Measurements from ENCODE around the gene SLCO3A1.

Gene SLCO3A1

DNA sequence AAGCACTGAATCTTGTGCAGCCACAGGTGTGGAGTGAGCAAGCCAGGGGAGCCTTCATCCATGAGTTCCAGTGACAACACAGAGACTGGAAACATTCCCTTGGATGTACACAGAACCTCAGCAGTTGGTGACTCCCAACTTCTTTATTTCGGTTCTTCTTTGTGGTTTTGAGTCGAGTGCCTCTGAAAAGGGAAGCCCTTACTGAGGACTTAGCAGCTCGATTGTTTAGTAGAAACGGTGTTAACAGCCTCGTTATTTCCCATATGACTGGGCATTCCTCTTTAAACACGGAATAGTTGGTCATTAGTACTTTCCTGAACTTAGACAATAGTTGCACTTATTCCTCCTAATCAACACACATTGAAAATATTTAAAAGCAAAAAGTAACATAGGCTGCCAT, 7.7 kb downstream of the SLCO3A1 start:
- DNase-seq (ENCODE audit: low spot score): no peak

DNA sequence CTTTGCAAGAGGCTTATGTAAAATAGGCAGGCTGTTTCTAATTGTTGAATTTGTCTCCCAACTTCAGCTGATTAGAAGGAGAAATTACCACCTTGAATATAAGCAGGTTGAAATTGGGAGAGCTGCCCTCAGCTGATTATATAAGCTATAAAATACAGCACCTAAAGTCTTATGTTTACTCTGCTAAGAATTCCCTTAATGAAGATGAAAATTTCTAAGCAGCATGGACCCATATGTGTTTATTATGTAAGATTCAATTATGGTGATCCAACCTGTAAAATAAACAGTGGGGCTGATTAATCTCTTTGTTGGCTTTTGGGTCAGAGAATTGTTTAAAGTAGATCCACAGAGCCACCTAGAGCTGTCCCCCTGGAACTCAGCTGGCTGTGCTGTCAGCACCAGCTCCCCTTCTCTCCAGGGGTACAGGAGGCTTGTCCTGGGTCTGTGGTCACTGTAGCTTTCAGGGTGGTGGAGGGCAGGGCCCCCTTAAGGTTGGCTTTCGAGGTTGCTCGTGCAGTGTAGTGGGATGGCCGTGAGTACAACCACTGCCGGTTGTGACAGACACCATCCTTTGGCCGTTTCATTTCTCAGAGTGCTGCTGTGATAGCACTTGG, 9.5 kb downstream of the SLCO3A1 start:
- no peak for DNase-seq (ENCODE audit: low spot score)

DNA sequence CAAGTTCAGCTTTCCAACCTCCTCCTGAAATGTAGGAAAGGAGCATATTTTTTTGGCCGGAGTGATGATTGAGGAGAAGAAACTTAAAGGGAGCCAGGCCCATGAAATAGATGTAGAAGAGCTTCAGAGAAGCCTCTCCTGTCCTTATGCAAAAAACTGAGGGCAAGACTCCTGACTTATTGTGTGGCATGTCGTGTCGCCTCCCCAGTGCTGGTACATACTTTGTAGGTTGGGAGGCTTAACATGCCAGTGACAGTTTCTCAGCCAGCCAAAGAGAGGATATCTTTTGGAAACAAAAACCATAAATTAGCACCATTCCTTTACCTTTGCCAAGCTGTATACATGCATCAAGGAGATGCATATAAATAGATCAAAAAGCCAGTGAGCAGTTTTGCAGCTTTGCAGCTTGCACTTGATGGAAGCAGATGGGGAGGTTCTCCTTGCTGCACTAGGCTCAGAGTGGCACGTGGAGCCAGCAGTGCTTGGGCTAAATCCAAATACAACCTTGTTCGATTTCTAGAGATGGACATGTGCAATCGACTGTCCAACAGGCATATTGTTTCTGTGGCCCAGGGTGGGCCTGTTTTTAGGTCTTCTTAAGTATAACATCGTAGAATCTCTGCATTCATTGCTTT, 10.2 kb downstream of the SLCO3A1 start:
- DNase-seq (ENCODE audit: low spot score): no peak

DNA sequence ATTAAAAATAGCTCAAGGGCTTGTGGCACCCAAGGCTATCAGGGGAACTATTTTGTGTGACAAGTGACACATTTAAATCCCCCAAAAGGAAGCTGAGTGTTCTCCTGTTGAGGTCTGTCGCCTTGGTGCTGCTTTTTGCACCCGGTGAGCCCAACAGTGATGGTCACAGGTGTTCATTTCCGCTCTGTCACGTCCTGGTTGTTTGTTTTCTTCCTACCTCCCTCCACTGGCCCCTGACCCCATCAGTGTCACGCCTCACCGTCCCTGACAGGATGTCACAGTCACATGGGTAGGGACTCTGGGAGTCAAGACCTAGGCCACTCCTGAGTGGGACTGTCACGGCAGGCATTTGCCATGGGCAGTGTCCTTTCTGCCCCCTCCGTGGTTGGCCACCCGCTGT, 11.2 kb downstream of the SLCO3A1 start:
- DNase-seq (ENCODE audit: low spot score): no peak

DNA sequence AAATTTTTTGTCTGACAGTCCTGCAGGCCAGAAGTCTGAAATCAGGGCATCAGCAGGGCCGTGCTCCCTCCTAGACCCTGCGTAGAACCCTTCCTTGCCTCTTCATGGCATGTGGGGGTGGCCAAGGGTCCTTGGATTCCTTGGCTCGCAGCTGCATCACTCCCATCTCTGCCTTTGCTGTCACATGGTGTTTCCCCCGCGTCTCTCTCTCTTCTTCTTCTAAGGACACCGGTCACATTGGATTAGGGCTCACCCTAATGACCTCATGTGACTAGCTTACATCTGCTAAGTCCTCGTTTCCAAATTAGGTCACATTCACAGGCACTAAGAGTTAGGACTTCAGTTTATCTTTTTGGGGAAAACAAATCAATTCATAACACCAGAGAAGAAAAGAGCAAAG, 12.0 kb downstream of the SLCO3A1 start:
- DNase-seq (ENCODE audit: low spot score): no peak

DNA sequence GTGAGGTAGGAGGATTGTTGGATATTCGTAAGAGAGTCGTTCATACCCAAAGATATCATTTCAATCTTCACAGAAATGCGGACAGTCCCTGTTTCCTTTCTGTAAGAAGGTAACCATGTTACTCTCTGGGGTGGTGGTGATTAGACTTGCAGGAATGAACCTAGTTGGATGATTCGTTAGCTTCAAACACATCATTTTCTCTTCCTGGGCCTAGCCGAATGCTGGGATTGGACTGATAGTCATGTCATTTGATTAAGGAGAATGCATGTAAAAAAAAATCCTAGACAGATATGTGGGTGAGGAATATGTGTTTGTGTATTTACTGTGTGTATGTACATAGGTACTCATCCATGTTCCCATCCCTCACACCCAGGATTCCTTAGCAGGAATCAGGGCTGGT, 12.4 kb downstream of the SLCO3A1 start:
- no peak for DNase-seq (ENCODE audit: low spot score)

DNA sequence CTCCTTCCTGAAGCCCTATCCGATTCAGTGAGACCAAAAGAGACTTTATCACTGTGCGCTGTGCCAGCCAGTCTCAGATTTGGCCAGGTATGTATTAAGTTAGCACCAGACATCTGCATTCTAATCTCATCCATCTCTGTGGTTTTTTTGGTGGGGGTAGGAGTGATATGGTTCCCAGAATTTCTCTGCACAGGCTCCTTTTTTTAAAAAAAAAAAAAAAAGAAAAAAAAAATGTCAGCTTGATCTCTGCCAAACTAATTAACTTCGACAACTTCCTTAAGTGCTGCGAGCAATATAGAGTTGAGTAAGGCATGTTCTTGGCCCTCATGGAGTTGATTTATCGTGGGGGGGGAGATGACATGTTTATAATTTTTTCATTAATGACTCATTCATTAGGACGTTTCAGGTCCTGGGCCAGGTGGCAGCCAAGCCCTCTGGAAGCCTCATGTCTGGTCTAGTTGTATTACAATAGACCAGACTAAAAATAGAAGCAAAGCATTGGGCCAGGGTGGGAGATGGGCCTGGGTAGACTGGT, 12.9 kb downstream of the SLCO3A1 start:
- peak; percentile 60 for DNase-seq (ENCODE audit: low spot score)

DNA sequence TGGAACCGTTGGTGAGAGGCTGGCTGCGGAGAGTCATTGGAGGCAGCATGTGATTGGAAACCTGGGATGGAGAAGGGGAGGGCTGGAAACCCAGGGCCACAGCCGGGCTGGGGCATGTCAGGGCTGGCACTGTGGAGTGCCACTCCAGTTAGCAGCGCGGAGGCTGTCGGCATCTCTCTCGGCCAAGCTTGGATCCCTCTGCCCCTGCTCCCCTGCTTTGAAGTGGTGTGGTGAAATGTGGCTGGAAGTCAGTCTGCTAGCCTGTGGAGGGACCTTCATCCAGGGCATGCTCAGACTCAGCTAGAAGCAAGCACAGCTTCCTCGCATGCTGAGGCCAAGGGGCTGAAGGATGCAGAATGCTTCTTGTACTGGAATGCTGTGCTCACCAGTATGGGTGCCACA, 13.5 kb downstream of the SLCO3A1 start:
- peak; percentile 77 for DNase-seq (ENCODE audit: low spot score)

DNA sequence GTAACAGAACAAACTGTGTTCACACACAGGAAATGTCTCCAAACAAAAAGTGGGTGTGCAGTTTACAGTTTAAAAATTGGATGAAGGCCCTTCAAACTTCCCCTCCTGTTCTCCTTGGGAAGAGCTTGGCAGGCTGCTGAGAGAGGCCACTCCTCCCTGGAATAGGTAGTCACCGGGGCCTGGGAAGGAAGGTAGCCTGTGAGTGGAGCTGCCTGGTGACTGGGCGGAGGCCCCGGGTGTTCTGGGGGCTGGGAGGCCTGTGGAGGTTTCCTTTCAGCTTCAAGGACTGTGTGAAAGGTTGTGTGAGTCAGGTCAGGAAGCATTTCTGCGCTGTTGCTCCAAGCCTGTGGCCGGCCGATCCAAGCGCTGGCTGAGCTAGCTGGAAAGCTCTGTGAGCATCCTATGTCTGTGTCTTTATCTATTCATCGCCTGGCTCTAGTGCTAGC, 14.1 kb downstream of the SLCO3A1 start:
- peak; percentile 93 for DNase-seq (ENCODE audit: low spot score)

DNA sequence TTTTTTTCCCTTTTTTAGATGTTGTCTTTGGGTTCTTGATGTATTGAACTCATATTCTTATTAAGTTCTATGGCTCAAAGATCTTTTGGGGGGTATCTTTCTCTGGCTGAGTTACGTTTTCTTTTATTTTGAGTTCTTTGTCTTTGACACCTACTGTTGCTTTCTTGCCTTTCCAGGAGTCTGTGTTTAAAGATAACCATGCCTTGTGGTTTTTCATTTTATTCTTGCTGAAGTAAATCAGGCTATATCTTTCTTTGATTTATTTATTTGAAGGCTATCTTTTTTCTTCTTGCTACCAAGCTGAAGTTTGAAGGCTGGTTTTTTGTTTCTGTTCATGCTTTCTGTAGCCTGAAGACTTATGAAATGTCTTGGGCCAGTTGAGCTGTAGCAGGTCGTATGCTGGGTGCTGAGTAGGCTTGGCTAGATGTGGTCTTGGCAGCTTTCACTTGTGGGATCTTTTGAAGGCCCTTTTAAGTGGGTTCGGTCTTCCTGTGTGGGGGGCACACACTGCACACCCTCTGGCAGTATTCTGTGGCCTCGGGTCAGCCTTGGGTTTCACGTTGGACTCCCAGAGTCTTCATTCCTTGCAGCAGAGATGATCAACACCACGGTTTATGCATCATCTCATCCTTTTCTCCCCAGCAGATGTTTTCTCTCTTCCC, 17.5 kb downstream of the SLCO3A1 start:
- DNase-seq (ENCODE audit: low spot score): no peak

DNA sequence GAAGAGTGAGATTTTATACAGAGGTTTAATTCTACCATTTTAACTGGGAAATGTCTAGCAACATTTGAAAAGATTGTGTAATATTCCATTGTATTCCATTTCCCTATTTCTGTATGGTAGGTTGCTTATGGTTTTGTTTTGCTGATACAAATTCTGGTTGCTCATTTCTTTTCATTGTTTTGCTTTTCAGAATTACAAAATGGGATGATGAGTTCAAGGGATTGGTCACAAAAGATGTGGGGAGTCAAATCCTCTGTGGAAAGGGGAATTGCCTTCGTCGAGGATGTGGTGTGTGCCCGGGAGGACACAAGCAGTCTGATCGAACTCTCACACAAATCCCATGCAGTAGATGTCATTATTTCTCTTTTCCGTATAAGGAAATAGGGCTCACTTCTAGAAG, 18.3 kb downstream of the SLCO3A1 start:
- DNase-seq (ENCODE audit: low spot score): no peak

DNA sequence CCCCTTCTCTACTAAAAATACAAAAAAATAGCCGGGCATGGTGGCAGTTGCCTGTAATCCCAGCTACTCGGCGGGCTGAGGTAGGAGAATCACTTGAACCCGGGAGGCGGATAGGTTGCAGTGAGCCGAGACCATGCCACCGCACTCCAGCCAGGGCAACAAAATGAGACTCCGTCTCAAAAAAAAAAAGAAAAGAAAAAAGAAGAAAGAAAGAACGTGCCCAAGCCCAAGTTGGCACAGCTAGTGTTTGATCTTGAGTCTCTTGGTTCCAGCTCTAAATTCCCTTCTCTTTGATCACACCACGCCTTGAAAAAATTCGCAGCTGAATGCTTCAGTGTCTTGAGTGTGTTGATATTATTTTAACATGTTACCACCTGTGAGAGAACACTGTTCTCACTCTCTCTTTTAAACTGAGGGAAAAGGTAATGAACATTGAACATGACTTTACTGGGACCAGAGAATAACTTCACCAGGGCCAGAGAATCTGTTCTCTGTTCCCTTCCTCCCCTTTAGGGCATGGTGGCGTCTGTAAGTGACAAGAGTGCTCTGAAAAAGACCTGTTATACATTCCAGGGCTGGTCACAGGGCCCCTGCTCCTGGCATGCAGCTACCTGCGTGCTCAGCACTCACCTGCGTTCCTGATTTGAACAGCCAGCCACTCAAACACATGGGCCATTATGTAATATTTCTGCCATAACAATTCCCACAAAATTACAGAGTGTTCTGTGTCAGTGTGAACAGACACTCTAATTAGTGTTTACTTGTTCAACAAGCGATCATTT, 19.0 kb downstream of the SLCO3A1 start:
- no peak for DNase-seq (ENCODE audit: low spot score)

DNA sequence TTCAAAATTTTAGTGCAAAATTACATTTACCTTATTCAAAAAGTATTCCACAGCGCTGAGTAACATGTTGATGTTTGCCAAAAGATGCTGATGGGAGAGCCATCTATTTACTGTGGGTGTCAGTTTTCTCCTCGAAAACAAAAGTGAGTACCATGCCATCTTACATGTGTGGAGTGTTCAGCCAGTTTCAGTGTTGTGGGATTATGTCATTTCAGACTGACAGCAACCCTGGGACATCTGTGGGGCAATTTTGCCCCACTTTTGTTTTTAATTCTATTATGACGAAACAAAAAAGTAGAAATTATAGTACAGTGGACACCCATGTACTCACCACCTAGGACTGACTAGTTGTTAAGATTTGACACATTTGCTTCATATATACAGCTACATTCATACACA, 19.6 kb downstream of the SLCO3A1 start:
- no peak for DNase-seq (ENCODE audit: low spot score)

DNA sequence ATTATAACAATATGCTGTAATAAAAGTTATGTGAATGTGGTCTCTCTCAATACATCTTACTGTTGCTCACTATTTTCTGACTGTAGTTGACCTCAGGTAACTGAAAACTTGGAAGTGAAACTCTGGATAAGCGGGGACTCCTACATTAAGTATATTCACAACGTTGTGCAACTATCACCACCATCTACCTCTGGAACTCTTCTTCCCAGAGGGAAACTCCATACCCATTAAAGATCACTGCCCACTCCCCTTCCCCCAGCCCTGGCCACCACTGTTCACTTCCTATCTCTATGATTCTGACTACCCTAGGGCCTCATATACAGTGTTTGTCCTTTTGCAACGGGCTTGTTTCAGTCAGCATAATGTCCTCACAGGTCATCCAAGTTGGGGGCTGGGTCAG, 20.7 kb downstream of the SLCO3A1 start:
- no peak for DNase-seq (ENCODE audit: low spot score)

DNA sequence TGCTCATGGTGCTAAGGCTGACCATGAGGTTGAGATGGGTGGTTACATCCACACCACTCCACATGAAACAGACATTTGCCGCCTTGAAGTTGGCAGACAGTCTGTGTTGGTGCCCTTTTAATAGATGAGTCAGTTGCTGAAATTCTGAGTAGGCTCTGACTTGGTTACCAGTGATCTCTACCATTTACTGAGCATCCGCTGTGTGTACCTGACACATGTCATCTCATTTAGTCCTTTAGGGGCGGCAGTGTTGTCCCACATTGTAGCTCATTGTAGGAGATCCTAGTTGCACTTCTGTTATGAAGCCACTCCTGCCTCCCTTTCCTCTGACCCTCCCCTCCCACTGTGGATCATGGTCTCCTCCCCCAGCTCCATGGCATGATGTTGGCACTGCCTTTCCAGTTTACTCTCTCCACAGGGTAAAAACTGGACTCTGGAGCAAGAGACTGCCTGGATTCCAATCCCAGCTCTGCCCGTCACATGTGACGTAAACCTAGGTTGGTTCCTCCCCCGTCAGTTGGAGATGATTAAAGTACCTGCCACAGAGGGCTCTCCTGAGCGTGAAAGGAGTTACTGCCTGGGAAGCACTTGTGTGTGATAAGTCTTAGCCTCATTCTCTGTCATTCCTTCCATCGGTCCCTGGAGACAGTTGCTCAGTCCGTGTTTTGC, 21.6 kb downstream of the SLCO3A1 start:
- DNase-seq (ENCODE audit: low spot score): no peak

DNA sequence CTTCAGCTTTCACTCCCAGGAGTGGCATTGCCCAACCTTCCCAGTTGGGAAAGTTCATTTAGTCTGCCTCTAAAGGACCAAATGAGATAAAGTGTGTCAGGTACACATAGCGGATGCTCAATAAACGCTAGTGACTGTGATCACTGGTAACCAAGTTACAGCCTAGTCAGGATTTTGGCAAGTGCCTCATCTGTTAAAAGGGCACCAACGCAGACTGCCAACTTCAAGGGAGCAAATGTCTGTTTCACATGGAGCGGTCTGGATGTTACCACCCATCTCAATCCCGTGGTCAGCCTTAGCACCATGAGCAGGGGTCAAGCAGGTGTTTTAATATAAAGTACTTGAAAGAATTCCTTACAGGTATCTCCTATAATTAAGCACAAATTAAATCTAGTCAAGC, 22.7 kb downstream of the SLCO3A1 start:
- no peak for DNase-seq (ENCODE audit: low spot score)

DNA sequence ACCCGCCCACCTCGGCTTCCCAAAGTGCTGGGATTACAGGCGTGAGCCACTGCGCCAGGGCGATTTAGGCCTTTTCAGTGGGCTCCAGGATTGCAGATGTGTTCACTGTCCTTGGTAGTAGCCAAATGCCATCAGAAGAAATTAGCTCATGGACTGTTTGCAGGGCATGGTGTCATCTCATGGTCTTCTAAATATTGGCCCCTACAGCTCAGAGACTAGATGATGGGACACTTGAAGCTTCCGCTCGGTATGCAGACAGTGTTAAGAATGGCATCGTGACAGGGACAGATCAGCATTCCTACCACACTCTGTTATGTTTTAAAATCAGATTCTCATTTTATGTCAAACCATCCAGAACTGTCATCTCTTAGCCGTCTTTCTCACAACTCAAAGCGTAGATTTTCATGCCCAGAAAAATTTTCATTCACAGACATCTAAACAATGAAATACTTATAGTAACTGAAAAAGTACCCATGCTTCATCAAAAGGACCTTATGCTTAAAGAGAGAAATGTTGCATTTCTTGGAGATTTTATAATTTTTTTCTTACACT, 24.9 kb downstream of the SLCO3A1 start:
- DNase-seq (ENCODE audit: low spot score): no peak

DNA sequence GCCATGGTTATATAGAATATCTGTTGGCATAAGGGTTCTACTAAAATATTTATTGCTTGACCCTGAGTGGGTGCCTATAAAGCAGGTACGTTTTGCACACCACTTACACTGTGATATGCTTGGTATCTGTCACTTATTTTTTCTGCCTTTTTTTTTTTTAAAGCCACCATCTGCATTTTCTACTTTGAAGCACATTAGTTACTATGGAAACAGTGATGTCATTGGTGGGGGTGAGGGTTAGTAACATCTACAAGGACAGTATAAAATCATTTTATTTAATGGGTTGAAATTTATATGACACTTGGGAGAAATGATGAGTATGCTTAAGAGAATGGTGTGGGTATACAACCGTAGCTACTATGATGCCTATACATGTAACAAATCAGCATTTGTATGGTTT, 25.6 kb downstream of the SLCO3A1 start:
- no peak for DNase-seq (ENCODE audit: low spot score)

DNA sequence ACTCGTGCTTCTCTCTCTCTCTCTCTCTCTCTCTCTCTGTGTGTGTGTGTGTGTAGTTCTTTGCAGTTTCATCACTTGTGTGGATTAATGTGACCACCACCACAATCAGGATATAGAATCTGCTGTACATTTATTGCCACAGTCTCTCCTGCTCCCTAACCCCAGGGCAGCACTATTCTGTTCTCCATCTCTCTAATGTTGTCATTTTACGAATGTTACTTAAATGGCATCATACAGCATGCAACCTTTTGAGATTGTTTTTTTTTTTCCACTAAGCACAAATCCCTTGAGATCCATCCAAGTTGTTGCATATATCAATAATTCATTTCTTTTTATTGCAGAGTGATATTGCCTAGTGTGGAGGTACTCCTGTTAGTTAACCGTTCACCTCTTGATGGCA, 26.9 kb downstream of the SLCO3A1 start:
- DNase-seq (ENCODE audit: low spot score): no peak

DNA sequence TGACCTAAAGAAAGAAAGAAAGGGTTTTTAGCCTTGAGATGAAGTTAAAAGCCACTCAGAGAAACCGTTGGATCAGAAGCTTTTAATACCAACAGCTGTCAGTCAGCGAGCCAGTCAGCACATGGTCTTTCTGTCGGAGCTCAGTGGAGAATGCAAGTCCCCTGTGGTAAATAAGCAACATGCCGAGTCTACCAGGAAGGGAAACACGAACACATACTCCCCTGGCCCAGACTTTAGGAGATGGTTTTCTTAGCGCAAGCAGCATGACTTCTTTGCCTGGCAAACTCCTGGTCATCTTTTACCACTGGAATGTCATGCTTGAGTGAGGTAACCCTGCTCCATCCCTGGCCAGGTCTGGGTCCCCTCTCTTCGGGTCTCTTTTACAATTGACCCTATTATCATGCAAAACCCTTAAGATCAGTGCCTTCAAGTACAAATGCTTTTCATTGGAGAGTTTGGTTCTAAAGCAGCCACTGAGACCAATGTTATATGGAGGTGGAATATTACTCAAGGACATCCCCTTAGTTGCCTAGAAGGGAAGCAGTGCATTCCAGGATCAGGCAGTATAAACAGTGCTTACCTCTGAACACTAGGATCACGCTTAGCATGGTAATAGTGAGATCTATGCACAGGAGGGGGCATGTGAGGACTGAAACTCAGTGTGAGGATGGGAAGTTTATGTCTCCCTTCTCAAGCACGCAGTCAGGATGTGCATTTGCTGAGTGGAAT, 28.2 kb downstream of the SLCO3A1 start:
- no peak for DNase-seq (ENCODE audit: low spot score)

Measured in SW480 (cell line).